Spleen (tissue), 11 donors: Measurements from ENCODE around the gene ADGRA1. TPM values are rescaled to one million over a fixed set of nuclear protein-coding genes. Genes with fewer than 3 reads are reported as not detected.

Source experiments
- DNase-seq: peaks from one replicate; pipeline ENCODE4 v3.0.0-alpha.2; 2020
- H3K27ac ChIP-seq, 8 donors: fragments of 200-600 bp; sonication (generic) in 7 of 8; 1 replicate in 4 of 8; 2 replicates in 4 of 8; pipeline versions ENCODE4 v1.5.0 to v1.8.0; 2016 to 2021; ENCODE audit warnings: inconsistent platforms in 4 of 8, mild to moderate bottlenecking in 4 of 8, moderate library complexity in 1 of 8
- H3K27me3 ChIP-seq, 7 donors: fragments of 200-600 bp; sonication (generic) in 6 of 7; replicated peaks in 1 of 7; 1 replicate in 4 of 7; 2 replicates in 3 of 7; pipeline versions ENCODE4 v1.5.0 to v1.8.0; 2016 to 2021; ENCODE audit warnings: inconsistent platforms in 3 of 7, mild to moderate bottlenecking in 1 of 7
- H3K36me3 ChIP-seq, 6 donors: fragments of 200-600 bp; sonication (generic) in 5 of 6; 1 replicate in 4 of 6; 2 replicates in 2 of 6; pipeline versions ENCODE4 v1.5.0 to v1.8.0; 2016 to 2021; ENCODE audit warnings: inconsistent platforms in 2 of 6
- H3K4me1 ChIP-seq, 6 donors: fragments of 200-600 bp; sonication (generic) in 5 of 6; 1 replicate in 3 of 6; 2 replicates in 3 of 6; pipeline versions ENCODE4 v1.5.0 to v1.8.0; 2016 to 2021; ENCODE audit warnings: inconsistent platforms in 3 of 6
- H3K4me3 ChIP-seq, 8 donors: fragments of 200-600 bp; sonication (generic) in 7 of 8; 1 replicate in 4 of 8; 2 replicates in 4 of 8; pipeline versions ENCODE4 v1.5.0 to v1.8.0; 2016 to 2021; ENCODE audit warnings: inconsistent platforms in 4 of 8, mild to moderate bottlenecking in 4 of 8, moderate library complexity in 2 of 8
- H3K9me3 ChIP-seq, 8 donors: fragments of 200-600 bp; sonication (generic) in 7 of 8; 1 replicate in 4 of 8; 2 replicates in 4 of 8; pipeline versions ENCODE4 v1.5.0 to v1.8.0; 2016 to 2021; ENCODE audit warnings: inconsistent platforms in 4 of 8
- CTCF ChIP-seq, 11 experiments: fragments of 200-600 bp in 7 of 11; fragments of 450-650 bp in 4 of 11; sonication (generic) in 4 of 11; IDR thresholded peaks in 8 of 11; conservative IDR thresholded peaks in 3 of 11; 1 replicate in 7 of 11; 2 replicates in 4 of 11; pipeline versions ENCODE4 v1.4.0 to v1.8.0; 2016 to 2021; ENCODE audit warnings: antibody characterized with exemption in 11 of 11, inconsistent platforms in 4 of 11, mild to moderate bottlenecking in 1 of 11
- POLR2A ChIP-seq, 3 donors: fragments of 450-650 bp; IDR thresholded peaks; one replicate each; pipeline ENCODE4 v1.5.1; 2017; ENCODE audit warnings: antibody characterized with exemption in 3 of 3, mild to moderate bottlenecking in 1 of 3
- POLR2AphosphoS5 ChIP-seq, 3 donors: sonication (generic); formaldehyde crosslinking; IDR thresholded peaks; one replicate each; pipeline ENCODE4 v1.5.1; 2017; ENCODE audit warnings: antibody characterized with exemption in 3 of 3
- WGBS, 5 donors: extraction: QIAGEN DNeasy Blood & Tissue Kit in 3 of 5; methylation state at CpG; one replicate each; pipeline versions ENCODE4 v1.1.5 to v1.1.7; 2013 to 2018; 5-methylcytosine and 5-hydroxymethylcytosine counted together
- intact Hi-C: fragments of 100-400 bp; cut with DNase I; formaldehyde crosslinking; loops from one replicate; pipeline ENCODE4 v1.15.0; 2023; ENCODE audit warnings: low total_unique reads
- polyA plus RNA-seq, 3 donors: library from polyadenylated mRNA; stranded (reverse); fragments of 200-250 nt; gene quantifications; one replicate each; pipeline ENCODE4 v1.2.1, GENCODE V29; 2013
- total RNA-seq, 7 donors: library from RNA; depleted of rRNA in 3 of 7; stranded (reverse); fragments of >200 nt in 3 of 7; fragmentation: NEBNext Ultra II Directional in 4 of 7; extraction: Animal tissue kit (Norgen Biotek cat#: 25700) in 4 of 7; gene quantifications; one replicate each; pipeline versions ENCODE4 v1.1.0 to v1.2.1, GENCODE V29; 2016 to 2021
- donor health status: healthy with polysubstance abuse.
- donor health status: DM: no; HTN: no; CAD: no; lungs with moderate emphysema.
- donor health status: DM: no; HTN: no; CAD: no.
- donor health status: Bipolar disorder and iron deficiency.
- donor health status: healthy.
- donor health status: DM: no; HTN: no; CAD: no.
- donor health status: DM: yes; HTN: yes; CAD: no.

Gene ADGRA1
- total and polyA plus RNA-seq, 10 donors: 0.02 to 0.34 (median 0.19) TPM; not detected in 6

GRCh38 chr10:133094286-133094685 lies 6.6 kb downstream of the ADGRA1 start:
- H3K36me3 ChIP-seq: no peaks in the 10 kb centered on the region

DNA sequence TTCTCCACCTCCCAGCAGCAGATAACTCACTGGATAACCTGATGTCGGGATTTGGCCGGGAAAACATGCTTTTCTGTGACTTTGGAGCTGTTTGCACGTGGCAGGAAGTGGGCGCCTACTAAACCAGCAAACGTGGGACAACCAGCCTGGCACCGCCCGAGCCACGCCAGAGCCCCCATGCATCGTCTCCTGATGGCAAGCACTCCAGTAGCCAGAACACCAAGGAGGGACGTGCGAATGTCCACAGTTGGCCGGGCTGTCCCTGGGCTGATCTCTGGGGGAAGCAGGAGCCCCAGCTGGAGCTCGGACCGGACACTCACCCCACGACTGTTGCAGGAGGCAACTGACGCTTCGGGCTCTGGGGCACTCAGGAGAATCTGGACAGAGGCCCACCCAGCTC lies 7.1 kb downstream of the ADGRA1 start:
- DNase-seq: no peak
- no peak for TF ChIP-seq POLR2A (IDR thresholded peaks at IDR 0.05)
- no peak for TF ChIP-seq CTCF (IDR thresholded peaks at IDR 0.05 in 8 of 11, conservative IDR thresholded peaks at IDR 0.05 in 3 of 11)
- no peak for TF ChIP-seq POLR2AphosphoS5 (IDR thresholded peaks at IDR 0.05)
- WGBS, 5 donors: 81 to 91% (median 84%) methylated on average over 11 to 17 of the region's 17 CpGs
- Histone ChIP-seq H3K4me3 (no peak overlapping the region), H3K4me1 (no peaks in the 10 kb centered on the region), H3K27ac (no peak overlapping the region), H3K9me3 (no peaks in the 10 kb centered on the region), H3K27me3 (peaks cover 0 to 74% (median 19%) of the 10 kb centered on the region in 7 donors), H3K36me3 (no peaks in the 10 kb centered on the region)
- intact Hi-C loops: no loop called here

More at GRCh38 chr10:133094286-133094685, 6.6 kb downstream of the ADGRA1 start:
- WGBS, 5 donors: 86 to 92% (median 88%) methylated on average over 19 to 22 of the region's 22 CpGs
- Histone ChIP-seq H3K27me3 (peaks cover 0 to 74% (median 19%) of the 10 kb centered on the region in 7 donors), H3K27ac (no peak overlapping the region), H3K4me3 (no peak overlapping the region), H3K9me3 (no peaks in the 10 kb centered on the region), H3K4me1 (no peaks in the 10 kb centered on the region)
- intact Hi-C loops: no loop called here
- TF ChIP-seq POLR2A (IDR thresholded peaks at IDR 0.05) (no peak), CTCF (IDR thresholded peaks at IDR 0.05 in 8 of 11, conservative IDR thresholded peaks at IDR 0.05 in 3 of 11) (no peak), POLR2AphosphoS5 (IDR thresholded peaks at IDR 0.05) (no peak)
- no peak for DNase-seq

DNA sequence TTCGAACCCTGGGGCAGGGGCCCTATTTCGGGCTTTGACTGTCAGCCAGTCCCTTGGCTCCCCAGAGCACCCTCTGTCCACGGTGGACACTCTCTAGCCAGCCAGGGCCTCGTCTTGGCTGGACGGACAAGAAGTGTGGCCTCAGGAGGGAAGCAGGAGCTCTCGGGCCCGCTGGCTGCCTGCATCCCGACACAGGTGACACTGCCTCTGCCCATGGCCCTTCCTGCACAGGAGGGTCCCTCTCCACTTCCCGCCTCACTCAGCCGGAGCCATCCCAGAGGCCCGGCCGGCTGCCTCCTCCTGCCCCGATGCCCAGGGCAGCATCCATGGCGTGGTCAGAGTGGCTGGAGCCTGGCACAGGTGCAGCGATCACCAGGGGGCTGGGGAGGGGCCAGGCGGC lies 7.9 kb downstream of the ADGRA1 start:
- H3K4me3 ChIP-seq: no peak overlapping the region
- TF ChIP-seq POLR2A (IDR thresholded peaks at IDR 0.05): no peak
- TF ChIP-seq CTCF (IDR thresholded peaks at IDR 0.05 in 8 of 11, conservative IDR thresholded peaks at IDR 0.05 in 3 of 11): no peak
- peaks cover 0 to 3% (median under 1%) of the 10 kb centered on the region in 6 donors for H3K4me1 ChIP-seq
- H3K9me3 ChIP-seq: no peaks in the 10 kb centered on the region
- H3K27me3 ChIP-seq: peaks cover 0 to 74% (median 23%) of the 10 kb centered on the region in 7 donors
- H3K27ac ChIP-seq: no peak overlapping the region
- no peaks in the 10 kb centered on the region for H3K36me3 ChIP-seq
- 77 to 91% (median 90%) methylated on average over 5 to 16 of the region's 16 CpGs for WGBS, 5 donors
- no peak for DNase-seq
- intact Hi-C loops: no loop called here

DNA sequence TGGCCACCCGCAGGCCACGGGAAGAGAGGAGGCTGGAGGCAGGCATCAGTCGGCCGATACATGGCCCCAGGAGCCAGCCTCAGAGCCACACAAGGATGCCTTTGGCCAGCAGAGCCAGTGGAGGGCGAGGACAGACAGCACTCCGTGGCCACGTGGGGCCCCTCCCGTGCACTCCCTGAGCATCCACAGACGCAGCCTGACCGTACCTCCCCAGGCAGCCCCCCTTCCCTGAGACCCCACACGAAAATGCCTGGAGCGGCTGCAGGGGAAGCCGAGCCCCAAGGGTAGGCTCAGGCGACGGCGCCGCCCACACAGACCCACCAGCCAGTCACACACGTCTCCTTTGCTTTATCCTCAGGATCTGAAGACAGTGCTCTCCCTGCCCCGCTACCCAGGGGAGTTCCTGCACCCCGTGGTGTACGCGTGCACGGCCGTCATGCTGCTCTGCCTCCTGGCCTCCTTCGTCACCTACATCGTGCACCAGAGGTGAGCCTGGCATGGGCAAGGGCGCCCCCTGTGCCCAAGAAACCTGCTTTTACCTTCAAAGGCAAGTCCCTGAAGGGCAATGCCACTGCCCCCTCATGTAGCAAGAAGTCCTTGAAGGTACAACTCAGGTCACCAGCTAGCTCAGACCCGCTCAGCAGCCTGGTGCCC lies 9.0 kb downstream of the ADGRA1 start:
- no peaks in the 10 kb centered on the region for H3K36me3 ChIP-seq
- no peak overlapping the region for H3K27ac ChIP-seq
- 55 to 73% (median 65%) methylated on average over 18 to 28 of the region's 28 CpGs for WGBS, 5 donors
- peaks cover 0 to 12% (median 7%) of the 10 kb centered on the region in 6 donors for H3K4me1 ChIP-seq
- H3K9me3 ChIP-seq: no peaks in the 10 kb centered on the region
- intact Hi-C loops: no loop called here
- peaks cover 0 to 74% (median 34%) of the 10 kb centered on the region in 7 donors for H3K27me3 ChIP-seq
- H3K4me3 ChIP-seq: no peak overlapping the region
- no peak for DNase-seq
- TF ChIP-seq CTCF (IDR thresholded peaks at IDR 0.05 in 8 of 11, conservative IDR thresholded peaks at IDR 0.05 in 3 of 11) (peak in 1 of 11 experiments; percentile 17), POLR2A (IDR thresholded peaks at IDR 0.05) (no peak)
